Measurements from ENCODE around the gene AGAP1.

Gene AGAP1

GRCh38 chr2:235659767-235660322 is 166.0 kb downstream of the AGAP1 start:
- DNase-seq (ENCODE audit: low read depth in 4 of 4, low spot score in 1 of 4) = no peak

DNA sequence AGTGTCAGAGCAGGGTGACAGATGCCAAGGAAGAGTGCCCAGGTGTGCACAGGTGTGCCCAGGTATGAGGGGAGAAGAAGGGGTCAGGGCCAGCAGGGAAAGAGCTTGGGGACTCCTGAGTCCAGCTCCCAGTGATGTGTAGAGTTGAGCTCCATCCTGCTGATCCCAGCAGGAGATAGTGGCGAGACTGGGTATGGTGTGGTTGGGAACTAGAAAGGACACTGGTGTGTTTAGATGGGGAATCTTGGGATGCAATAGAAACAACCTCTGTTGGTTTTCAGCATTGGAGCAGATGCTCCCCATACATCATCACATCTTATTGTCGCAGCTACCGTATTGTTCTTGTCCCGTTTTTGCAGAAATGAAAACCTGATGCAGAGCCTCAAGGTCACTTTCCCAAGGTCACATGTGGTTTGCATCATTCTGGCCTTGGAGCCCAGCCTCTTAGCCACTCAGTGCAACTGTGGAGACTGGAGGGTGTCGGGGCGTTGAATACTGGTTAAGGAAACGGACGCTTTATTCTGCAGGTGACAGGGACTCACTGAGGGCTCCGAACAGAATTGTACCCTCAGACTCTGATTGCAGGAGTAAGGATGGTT is 166.7 kb downstream of the AGAP1 start:
- DNase-seq (ENCODE audit: low read depth in 4 of 4, low spot score in 1 of 4) = no peak

GRCh38 chr2:235661167-235661937 is 167.5 kb downstream of the AGAP1 start:
- DNase-seq (ENCODE audit: low read depth in 4 of 4, low spot score in 1 of 4) = no peak

DNA sequence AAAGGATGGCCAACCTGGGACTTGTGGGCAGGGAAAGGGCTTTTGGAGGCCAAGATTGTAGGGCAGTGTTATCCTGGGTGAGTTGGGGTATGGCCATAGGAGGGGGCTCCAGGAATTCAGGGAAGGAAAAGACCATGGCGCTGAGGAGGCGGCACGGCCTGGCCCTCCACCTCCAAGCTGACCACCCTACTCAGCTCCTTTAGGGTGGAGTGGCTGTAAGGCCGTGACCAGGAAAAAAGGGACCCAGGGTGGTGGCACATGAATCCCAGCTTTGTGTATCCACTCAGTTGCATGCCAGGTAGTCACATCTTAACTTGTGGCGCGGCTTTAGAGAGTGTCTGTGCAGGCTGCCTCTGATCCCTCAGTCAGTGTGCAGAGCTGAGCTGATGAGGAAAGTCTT is 168.1 kb downstream of the AGAP1 start:
- no peak for DNase-seq (ENCODE audit: low read depth in 4 of 4, low spot score in 1 of 4)

- no peak for DNase-seq (ENCODE audit: low read depth in 4 of 4, low spot score in 1 of 4)
Observed at GRCh38 chr2:235663875-235664274, 170.0 kb downstream of the AGAP1 start.

GRCh38 chr2:235665661-235666212 is 171.9 kb downstream of the AGAP1 start:
- no peak for DNase-seq (ENCODE audit: low read depth in 4 of 4, low spot score in 1 of 4)

DNA sequence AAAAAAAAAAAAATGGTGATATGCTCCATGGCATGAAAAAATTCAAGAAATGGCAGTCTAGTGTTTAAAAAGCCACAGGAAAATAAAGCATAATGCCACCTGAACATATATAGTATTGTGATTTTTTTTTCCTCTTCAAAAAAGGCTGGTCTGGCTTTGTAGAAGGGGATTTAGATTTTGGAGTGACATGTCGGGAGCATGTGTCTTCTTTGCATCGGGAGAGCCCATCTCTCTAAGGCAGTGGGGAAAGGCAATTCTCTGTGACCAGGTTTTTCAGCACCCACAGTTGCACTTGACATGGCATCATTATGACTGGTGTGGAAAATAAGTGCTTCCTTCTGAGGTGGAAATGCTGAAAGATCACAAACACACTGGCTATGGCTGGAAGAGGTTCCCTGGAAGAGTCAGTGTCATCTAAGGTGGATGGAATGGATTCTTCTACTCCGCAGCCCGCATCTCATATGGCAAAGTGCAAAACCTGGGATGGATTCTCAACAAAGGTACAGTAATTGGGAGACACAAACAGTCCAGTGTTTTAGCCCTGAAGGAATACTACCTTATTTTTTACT is 172.5 kb downstream of the AGAP1 start:
- no peak for DNase-seq (ENCODE audit: low read depth in 4 of 4, low spot score in 1 of 4)

DNA sequence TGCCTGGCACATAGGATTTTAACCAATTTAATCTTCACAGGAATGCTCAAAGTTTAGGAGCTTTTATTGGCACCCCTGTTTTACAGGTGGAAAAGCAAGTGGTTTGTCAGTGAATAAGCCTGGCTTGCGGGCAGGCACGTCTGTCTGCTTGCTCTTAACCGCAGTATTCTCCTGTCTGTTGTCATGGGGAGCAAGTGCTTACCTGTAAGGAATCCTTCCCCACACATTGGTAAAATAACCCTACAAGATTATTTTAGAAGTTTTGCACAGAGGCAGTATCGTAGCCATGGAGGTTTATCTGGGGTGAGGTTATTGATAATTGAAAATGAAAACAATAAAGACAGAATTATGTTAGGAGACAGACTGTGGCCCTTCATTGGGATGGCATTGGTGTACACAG is 174.9 kb downstream of the AGAP1 start:
- DNase-seq (ENCODE audit: low read depth in 4 of 4, low spot score in 1 of 4) = no peak

DNA sequence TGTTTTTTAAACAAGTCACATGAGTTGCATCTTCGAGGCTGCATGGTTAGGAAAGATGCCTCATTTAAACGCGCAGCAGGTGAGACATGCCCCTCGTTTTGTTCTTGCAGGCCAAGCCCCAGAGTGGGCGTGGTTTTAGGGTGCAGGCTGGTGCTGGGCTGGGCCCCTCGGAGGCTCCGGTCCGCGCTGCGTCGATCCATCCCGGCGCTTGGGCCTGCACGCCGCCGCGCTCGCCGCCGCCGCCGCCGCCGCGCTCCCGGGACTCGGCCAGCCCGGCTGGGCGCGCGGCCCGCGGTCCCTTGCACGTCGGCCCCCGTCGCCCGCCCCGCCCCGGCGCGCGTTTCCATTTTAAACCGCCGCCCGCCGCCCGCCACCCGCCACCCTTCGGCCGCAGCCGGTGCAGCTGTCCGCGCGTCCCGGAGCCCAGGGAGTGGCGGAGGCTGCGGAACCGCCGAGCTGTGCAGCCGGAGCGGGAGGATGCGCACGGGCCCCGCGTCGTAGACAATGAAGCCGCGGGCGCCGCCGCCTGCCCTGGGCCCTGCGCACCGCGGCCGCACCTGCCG is 175.5 kb downstream of the AGAP1 start:
- DNase-seq (ENCODE audit: low read depth in 4 of 4, low spot score in 1 of 4) = peak in 3 of 4 experiments; percentile 10 to 18 (median 14)

DNA sequence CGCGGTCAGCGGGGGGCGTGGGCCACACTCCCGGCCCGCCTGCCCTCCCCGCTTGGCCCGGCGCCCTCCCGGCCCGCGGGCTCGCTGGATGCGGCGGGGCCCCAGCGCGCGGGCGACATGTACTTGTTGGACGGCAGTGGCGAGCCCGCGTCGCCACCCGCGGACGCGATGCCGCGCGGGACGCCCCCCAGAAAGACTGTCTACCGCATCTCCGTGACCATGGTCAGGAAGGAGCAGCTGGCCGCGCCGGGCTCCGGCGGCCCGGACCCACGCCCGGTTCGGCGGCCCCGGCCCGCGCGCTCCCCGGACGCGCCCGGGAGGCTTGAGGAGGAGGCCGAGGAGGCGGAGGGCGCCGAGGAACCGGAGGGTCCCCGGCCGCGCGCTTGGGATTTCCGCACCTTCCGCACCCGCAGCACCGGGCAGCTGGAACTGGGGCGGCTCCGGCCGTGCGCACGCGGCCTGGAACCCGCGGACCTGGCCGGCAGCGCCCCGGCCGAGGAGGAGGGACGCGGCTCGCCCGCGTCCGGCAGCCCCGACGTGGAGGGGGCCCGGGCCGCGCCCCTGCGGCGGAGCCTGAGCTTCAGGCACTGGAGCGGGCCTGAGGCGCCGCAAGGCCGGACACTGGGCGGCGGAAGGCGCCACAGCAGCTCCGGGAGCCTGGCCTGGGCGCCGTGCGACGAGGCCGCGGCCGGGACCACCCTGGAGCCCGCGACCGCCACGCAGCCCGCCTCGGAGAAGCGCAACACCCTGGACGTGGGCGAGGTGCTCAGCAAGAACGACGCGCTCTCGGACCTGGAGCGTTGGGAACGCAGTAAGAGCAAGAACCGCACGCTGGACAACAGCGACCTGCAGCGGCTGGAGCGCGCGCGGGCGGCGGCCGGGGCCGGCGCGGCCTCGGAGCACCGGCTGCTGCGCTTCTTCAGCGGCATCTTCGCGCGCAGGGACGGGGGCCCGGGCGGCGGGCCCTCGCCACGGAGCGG is 176.4 kb downstream of the AGAP1 start:
- no peak for DNase-seq (ENCODE audit: low read depth in 4 of 4, low spot score in 1 of 4)

GRCh38 chr2:235670974-235671787 is 177.3 kb downstream of the AGAP1 start:
- DNase-seq (ENCODE audit: low read depth in 4 of 4, low spot score in 1 of 4) = no peak

DNA sequence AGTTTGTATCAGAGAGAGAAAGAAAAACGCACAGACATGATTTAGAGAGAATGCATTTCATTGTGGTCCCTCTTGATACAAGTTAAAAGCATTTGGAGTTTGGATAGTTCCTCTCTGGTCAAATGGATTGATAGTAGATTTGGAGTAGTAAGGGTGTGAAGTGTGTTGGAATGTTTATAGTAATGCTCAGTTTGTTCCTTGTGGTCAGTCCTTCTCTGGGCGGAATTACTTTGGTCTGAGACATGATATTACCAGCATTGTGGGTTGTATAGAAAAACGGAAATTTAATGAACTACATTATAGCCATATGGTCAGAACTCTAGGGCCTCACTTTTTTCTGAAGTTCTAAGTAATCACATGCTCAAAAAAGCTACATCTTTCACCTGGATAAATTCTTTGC is 178.9 kb downstream of the AGAP1 start:
- no peak for DNase-seq (ENCODE audit: low read depth in 4 of 4, low spot score in 1 of 4)

DNA sequence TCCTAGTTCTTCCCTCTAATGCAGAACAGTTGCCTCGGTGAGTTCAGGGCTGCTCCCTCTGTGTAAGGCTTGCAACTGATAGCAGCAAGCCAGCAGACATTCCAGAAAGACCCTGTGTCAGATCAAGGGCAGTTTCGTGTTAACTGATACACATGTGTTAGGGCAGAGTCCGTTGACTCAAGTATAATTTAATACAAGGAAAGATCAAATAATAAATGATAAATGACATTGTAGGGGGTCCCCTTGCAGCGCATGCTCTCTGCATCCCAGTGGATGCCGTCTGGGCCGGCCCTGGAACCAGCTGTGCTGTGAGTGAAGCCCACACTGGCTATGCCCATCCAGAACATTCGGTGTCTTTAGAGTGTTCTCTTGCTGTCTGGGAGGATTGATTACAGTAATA is 180.3 kb downstream of the AGAP1 start:
- DNase-seq (ENCODE audit: low read depth in 4 of 4, low spot score in 1 of 4) = no peak

DNA sequence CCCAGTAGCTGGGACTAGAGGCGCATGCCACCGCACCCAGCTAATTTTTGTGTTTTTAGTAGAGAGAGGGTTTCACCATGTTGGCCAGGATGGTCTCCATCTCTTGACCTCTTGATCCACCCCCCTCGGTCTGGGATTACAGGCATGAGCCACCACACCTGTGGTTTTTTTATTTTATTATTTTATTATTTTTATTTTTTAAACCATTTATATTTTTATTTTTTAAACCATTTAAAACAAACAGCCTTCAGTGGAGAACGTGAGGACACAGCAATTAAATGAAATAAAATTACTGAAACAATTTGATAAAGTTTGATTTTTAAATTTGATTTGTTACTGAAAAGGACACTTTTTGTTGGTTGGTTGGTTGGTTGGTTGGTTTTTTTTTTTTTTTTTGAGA is 181.0 kb downstream of the AGAP1 start:
- DNase-seq (ENCODE audit: low read depth in 4 of 4, low spot score in 1 of 4) = no peak

DNA sequence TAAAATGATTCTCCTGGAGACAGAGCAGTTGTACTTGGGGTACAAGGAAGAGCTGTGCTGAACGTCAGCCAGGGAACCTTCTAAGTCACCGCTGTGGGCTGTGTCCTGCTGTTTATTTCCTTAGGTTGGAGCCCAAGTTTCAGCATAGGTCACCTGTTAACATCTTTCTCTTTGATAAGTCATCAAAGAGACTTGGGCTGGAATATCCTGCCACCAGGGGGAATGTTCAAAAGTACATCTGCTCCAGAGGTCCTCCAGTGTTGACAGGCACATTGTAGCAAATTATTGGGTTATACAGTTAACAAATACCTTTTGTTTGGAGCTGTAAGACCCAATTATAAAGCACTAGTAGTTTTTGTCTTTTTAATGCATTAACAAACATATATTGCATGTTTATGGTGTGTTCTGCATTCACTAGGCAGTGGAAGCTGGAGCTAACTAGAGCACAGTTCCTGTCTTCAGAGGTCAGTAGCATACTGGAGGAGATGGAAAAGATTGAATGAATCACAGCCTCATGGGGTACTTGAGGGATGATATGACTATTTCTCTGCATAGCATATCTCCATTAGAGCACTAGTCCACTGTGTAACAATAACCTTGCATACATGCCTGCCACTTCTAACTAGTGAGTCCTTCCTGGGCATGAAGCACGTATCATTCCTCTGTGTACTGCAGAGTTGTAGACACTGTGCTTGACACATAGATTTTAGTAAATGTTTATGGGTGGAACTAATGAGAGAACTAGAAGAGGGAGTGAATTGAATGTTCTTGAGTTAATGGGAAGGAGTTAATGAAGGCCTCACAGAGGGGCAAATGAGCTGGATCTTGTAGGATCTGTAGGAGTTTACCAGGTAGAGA is 182.1 kb downstream of the AGAP1 start:
- no peak for DNase-seq (ENCODE audit: low read depth in 4 of 4, low spot score in 1 of 4)

GRCh38 chr2:235676536-235676799 is 182.6 kb downstream of the AGAP1 start:
- DNase-seq (ENCODE audit: low read depth in 4 of 4, low spot score in 1 of 4) = no peak

GRCh38 chr2:235677276-235677788 is 183.5 kb downstream of the AGAP1 start:
- DNase-seq (ENCODE audit: low read depth in 4 of 4, low spot score in 1 of 4) = no peak

DNA sequence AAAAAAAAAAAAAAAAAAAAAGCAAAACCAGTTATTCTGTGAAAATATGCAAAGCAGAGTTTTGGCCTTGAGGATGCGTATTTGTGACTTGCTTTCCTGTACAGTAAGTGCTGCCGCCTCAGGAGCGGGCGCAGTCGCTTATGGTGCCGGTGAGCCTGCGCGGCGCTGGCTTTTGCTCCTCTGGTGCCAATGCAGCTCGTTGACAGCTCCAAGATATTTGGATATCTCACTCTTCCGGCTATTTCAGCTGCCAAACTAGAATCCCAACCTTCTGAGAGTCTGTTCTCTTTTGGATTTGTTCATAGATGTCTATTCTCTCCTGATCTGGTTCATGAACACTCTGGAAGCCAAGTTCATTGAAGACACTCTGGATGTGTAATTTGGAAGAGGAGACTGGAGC is 184.1 kb downstream of the AGAP1 start:
- no peak for DNase-seq (ENCODE audit: low read depth in 4 of 4, low spot score in 1 of 4)

GRCh38 chr2:235678712-235679111 is 184.9 kb downstream of the AGAP1 start:
- no peak for DNase-seq (ENCODE audit: low read depth in 4 of 4, low spot score in 1 of 4)
